Colonic mucosa (tissue), 4 donors: ENCODE measurements around the gene BFAR. TPM values are rescaled to one million over a fixed set of nuclear protein-coding genes. Genes with fewer than 3 reads are reported as not detected.
"Not testable (repeated sequence)": the region's sequence is repeated elsewhere in the genome, so short reads cannot be mapped to it uniquely, and the experiment has no call there.

Source experiments
- DNase-seq: peaks from one replicate; pipeline ENCODE4 v3.0.0-alpha.2; 2020
- H3K27ac ChIP-seq: fragments of 200-600 bp; one replicate; pipeline ENCODE4 v1.8.0; 2021
- H3K27me3 ChIP-seq: fragments of 200-600 bp; one replicate; pipeline ENCODE4 v1.8.0; 2021
- H3K36me3 ChIP-seq: fragments of 200-600 bp; one replicate; pipeline ENCODE4 v1.8.0; 2021
- H3K4me1 ChIP-seq: fragments of 200-600 bp; one replicate; pipeline ENCODE4 v1.8.0; 2021; ENCODE audit warnings: mild to moderate bottlenecking
- H3K4me3 ChIP-seq: fragments of 200-600 bp; one replicate; pipeline ENCODE4 v1.8.0; 2021
- H3K9ac ChIP-seq, 2 donors: one replicate each; pipeline ENCODE4 v1.7.0; 2013; ENCODE audit warnings: control low read depth in 2 of 2, low read depth in 2 of 2, low read length in 2 of 2
- H3K9me3 ChIP-seq: fragments of 200-600 bp; one replicate; pipeline ENCODE4 v1.8.0; 2021
- intact Hi-C: fragments of 100-400 bp; cut with DNase I; formaldehyde crosslinking; loops from one replicate; pipeline ENCODE4 v1.14.1; 2022
- total RNA-seq, 2 donors: library from RNA; stranded (reverse); fragmentation: NEBNext Ultra II Directional in 1 of 2; extraction: Animal tissue kit (Norgen Biotek cat#: 25700) in 1 of 2; gene quantifications; one replicate each; pipeline ENCODE4 v1.2.1, GENCODE V29; 2021
- TF ChIP-seq, protein P1 (sequence below): fragments of 200-600 bp; IDR thresholded peaks from one replicate; pipeline ENCODE4 v1.8.0; 2022; ENCODE audit warnings: antibody characterized with exemption, mild to moderate bottlenecking
- donor health status: healthy.
- donor health status: DM: no; HTN: no; CAD: no.
- donor health status: DM: no; HTN: no; CAD: no.

BFAR gene
- total RNA-seq, 2 donors from 2014 or later, result 37.3 to 72.2 TPM

DNA sequence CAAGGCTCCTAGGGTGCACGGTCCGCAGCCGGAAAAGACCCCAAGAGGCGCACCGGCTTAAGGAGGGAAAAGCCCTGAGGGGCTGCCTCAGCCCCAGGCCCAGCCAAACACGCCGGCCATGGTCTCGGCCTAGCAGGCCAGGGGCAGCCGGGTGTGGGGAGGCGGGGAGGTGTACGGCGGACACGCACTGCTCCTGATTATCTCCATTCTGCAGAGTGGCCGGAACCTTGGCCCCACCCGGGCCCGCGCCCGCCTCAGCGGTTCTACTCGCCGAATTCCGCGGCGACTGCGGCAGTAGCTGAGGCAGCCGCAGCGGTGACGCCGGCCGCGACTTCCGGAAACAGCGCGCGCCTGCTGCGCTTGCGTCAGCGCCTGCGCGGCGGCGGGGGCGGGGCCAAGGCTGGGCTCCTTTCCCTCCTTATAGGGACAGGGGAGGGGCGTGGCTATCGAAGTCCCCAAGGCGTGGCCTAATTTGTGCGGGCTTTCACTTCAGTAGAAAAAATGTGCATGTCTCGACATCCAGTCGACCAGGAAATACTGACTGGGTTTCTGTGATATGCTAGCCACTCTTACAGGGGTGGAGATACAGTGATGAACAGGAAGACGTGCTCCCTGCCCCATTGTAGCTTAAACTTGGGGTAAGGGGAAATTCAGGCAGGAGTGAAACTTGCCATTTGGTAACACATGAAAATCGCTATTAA lies 2.7 kb upstream of the BFAR start, which contains the start of gene PARN:
PARN (minus strand) TSS at position 342 of the 701 bp plus-strand sequence; CDS start at position 207, 135 bp downstream.
- DNase-seq, result peak; percentile 98
- intact Hi-C loops, result no loop called here
- H3K4me3 ChIP-seq, result peak within 1 kb of the TSS; percentile 81
- no peaks in the 10 kb centered on the region for H3K27me3 ChIP-seq
- H3K9ac ChIP-seq, result peak within 1 kb of the TSS; percentile 90 to 98
- peaks cover 8% of the 10 kb centered on the region for H3K4me1 ChIP-seq
- no peaks in the 10 kb centered on the region for H3K36me3 ChIP-seq
- H3K9me3 ChIP-seq, result no peaks in the 10 kb centered on the region
- TF ChIP-seq, protein P1, sequence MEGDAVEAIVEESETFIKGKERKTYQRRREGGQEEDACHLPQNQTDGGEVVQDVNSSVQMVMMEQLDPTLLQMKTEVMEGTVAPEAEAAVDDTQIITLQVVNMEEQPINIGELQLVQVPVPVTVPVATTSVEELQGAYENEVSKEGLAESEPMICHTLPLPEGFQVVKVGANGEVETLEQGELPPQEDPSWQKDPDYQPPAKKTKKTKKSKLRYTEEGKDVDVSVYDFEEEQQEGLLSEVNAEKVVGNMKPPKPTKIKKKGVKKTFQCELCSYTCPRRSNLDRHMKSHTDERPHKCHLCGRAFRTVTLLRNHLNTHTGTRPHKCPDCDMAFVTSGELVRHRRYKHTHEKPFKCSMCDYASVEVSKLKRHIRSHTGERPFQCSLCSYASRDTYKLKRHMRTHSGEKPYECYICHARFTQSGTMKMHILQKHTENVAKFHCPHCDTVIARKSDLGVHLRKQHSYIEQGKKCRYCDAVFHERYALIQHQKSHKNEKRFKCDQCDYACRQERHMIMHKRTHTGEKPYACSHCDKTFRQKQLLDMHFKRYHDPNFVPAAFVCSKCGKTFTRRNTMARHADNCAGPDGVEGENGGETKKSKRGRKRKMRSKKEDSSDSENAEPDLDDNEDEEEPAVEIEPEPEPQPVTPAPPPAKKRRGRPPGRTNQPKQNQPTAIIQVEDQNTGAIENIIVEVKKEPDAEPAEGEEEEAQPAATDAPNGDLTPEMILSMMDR, result no peak
- H3K27ac ChIP-seq, result peak within 1 kb of the TSS; percentile 92

DNA sequence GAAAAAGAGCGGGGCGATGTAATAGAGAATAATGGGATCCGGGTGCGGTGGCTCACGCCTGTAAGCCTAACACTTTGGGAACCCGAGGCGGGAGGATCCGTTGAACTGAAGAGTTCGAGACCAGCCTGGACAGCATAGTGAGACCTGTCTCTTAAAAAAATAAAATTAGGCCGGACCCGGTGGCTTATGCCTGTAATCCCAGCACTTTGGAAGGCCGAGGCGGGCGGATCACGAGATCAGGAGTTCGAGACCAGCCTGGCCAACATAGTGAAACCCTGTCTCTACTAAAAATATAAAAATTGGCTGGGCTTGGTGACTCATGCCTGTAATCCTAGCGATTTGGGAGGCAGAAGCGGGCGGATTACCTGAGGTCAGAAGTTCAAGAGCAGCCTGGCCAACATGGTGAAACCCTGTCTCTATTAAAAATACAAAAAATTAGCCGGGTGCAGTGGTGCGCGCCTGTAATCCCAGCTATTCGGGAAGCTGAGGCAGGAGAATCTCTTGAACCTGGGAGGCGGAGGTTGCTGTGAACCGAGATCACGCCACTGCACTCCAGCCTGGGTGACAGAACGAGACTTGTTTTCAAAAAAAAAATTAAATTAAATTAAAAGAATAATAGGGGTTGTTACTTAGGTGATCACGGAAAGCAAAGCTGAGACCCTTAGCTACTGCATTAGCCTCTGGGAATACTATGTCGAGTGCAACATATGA lies 2.0 kb upstream of the BFAR start:
- H3K36me3 ChIP-seq, H3K4me1 ChIP-seq, intact Hi-C loops, H3K9me3 ChIP-seq, H3K27me3 ChIP-seq, DNase-seq, H3K4me3 ChIP-seq: not testable (repeated sequence)
- H3K27ac ChIP-seq, result peak overlapping the region; percentile 92
- peak overlapping the region in 1 of 2 donors; percentile 98 for H3K9ac ChIP-seq

DNA sequence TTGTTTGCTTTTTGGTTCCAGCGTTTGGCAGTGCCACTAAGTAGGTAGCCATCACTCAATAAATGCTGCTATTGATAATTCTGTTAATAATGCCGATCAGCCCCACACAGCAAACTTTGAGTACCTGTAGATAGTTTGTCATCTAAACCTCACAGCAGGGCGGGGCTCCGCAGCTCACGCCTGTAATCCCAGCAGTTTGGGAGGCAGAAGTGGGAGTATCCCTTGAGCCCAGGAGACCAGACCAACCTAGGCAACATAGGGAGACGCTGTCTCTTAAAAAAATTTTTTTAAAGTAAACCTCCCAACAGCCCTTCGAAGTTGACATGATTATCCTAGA lies 1.6 kb downstream of the BFAR start:
- TF ChIP-seq, protein P1, result no peak
- intact Hi-C loops, result no loop called here
- peaks cover 8% of the 10 kb centered on the region for H3K4me1 ChIP-seq
- H3K27ac ChIP-seq, result peak overlapping the region; percentile 96
- H3K9ac ChIP-seq, result peak overlapping the region in 1 of 2 donors; percentile 99
- H3K36me3 ChIP-seq, result no peaks in the 10 kb centered on the region
- peak; percentile 40 for DNase-seq
- H3K4me3 ChIP-seq, result peak overlapping the region; percentile 82
- H3K27me3 ChIP-seq, result no peaks in the 10 kb centered on the region
- no peaks in the 10 kb centered on the region for H3K9me3 ChIP-seq

DNA sequence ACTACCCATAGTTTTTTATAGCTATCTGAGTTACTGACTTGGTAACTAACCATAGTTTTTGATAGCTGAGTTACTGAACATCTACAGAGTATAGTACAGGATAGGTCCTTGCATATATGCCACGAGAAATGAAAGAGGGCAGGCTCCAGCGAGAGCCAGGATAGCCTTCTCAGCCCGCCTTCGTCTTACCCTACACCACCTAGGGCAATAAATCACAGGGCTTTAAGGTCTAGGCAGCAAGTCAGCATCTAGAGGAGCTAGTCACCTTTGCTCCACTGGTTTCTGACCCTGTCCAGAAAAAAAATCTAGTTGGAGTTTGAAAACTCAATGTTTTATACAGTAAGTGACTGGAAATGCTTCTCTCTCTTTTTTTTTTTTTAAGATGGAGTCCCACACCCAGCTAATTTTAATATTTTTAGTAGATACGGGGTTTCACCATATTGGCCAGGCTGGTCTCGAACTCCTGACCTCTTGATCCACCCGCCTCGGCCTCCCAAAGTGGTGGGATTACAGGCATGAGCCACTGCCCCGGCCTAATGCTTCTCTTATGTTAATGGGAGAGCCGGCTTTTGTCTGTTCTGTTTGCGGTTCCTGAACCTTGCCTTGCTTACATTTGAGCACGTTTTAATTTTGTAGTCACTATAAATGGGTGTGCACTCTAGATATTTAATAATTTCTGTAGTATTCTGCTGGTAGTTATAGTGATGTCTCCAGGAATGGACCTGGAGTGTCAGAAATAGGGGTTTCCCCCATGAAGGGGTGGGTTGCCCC lies 2.8 kb downstream of the BFAR start:
- H3K9ac ChIP-seq, result peak overlapping the region in 1 of 2 donors; percentile 99
- H3K4me3 ChIP-seq, result no peak overlapping the region
- H3K4me1 ChIP-seq, result peaks cover 8% of the 10 kb centered on the region
- H3K9me3 ChIP-seq, result no peaks in the 10 kb centered on the region
- H3K36me3 ChIP-seq, result no peaks in the 10 kb centered on the region
- no peak overlapping the region for H3K27ac ChIP-seq
- H3K27me3 ChIP-seq, result no peaks in the 10 kb centered on the region
- intact Hi-C loops, result no loop called here
- TF ChIP-seq, protein P1, result no peak
- no peak for DNase-seq

DNA sequence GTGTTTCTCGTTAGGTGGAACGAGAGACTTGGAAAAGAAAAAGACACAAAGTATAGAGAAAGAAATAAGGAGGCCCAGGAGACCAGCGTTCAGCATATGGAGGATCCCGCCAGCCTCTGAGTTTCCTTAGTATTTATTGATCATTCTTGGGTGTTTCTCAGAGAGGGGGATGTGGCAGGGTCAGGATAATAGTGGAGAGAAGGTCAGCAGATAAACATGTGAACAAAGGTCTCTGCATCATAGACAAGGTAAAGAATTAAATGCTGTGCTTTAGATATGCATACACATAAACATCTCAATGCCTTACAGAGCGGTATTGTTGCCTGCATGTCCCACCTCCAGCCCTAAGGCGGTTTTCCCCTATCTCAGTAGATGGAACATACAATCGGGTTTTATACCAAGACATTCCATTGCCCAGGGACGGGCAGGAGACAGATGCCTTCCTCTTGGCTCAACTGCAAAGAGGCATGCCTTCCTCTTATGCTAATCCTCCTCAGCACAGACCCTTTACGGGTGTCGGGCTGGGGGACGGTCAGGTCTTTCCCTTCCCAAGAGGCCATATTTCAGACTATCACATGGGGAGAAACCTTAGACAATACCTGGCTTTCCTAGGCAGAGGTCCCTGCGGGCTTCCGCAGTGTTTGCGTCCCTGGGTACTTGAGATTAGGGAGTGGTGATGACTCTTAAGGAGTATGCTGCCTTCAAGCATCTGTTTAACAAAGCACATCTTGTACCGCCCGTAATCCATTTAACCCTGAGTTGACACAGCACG lies 3.6 kb downstream of the BFAR start:
- H3K27me3 ChIP-seq, H3K9ac ChIP-seq, H3K36me3 ChIP-seq, H3K4me1 ChIP-seq, H3K9me3 ChIP-seq, DNase-seq, H3K27ac ChIP-seq, intact Hi-C loops, H3K4me3 ChIP-seq: not testable (repeated sequence)

DNA sequence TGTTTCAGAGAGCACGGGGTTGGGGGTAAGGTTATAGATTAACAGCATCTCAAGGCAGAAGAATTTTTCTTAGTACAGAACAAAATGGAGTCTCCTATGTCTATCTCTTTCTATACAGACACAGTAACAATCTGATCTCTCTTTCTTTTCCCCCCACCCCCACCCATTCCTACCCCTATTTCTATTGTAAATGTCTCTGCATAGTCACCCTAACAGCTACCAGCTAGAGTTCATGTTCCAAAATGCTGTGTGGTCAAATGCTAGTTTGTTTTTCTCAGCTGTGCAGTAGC lies 4.1 kb downstream of the BFAR start:
- peak overlapping the region in 1 of 2 donors; percentile 12 for H3K9ac ChIP-seq
- H3K27ac ChIP-seq, H3K4me1 ChIP-seq, H3K27me3 ChIP-seq, DNase-seq, H3K36me3 ChIP-seq, intact Hi-C loops, H3K9me3 ChIP-seq, H3K4me3 ChIP-seq: not testable (repeated sequence)
